Activated T-cell treated with anti-CD3 and anti-CD28 coated beads, Interleukin-2, amount 50 U/mL, for 4 hours (primary cell): Measurements from ENCODE around the gene KCNH1. TPM values are rescaled to one million over a fixed set of nuclear protein-coding genes. Genes with fewer than 3 reads are reported as not detected.

Experiments
- ATAC-seq, 2 donors: fragments of 200-7000 bp; cut with Tn5 transposase; one replicate each; pipeline ENCODE4 v1.10.0; 2021
- DNase-seq: peaks from one replicate; pipeline ENCODE4 v3.0.0-alpha.2; 2020
- H3K27me3 Mint-ChIP-seq: one replicate; pipeline ENCODE4 v1.8.0; 2021; ENCODE audit warnings: low read depth, mixed read lengths
- H3K36me3 Mint-ChIP-seq: one replicate; pipeline ENCODE4 v1.8.0; 2022; ENCODE audit warnings: mixed read lengths; ENCODE audit not compliant: insufficient read depth
- H3K4me1 Mint-ChIP-seq: one replicate; pipeline ENCODE4 v1.8.0; 2021; ENCODE audit warnings: low read depth, mixed read lengths
- H3K4me3 Mint-ChIP-seq: one replicate; pipeline ENCODE4 v1.8.0; 2021; ENCODE audit warnings: mild to moderate bottlenecking, moderate library complexity, mixed read lengths
- H3K9me3 Mint-ChIP-seq: one replicate; pipeline ENCODE4 v1.8.0; 2021; ENCODE audit warnings: mixed read lengths
- total RNA-seq, 3 donors: library from RNA; stranded (reverse); gene quantifications; one replicate each; pipeline ENCODE4 v1.2.1, GENCODE V29; 2021

The KCNH1 gene
- total RNA-seq, 3 donors from 2014 or later = not detected

DNA sequence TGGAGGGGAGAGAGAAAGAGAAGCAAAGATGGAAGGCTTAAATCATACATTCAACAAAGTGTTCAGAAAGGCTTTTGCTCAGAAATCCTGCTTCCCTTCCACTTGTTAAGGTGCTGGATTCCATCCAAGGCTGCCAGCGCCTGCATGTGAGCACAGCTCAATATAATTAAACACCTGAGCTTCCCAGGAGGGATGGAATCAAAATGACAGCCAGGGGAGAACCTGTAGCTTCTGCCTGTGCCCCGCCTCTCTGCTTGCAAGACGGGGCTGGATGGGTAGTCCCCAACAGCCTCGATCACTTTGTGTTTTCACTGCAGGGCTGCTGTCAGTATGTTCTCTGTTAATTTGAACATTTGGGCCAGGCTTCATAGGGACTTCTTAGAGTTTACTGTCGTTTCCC is 225.7 kb downstream of the KCNH1 start:
- Mint-ChIP-seq H3K4me3 (no peak overlapping the region), H3K4me1 (no peaks in the 10 kb centered on the region), H3K36me3 (no peaks in the 10 kb centered on the region), H3K9me3 (no peaks in the 10 kb centered on the region), H3K27me3 (peaks cover 24% of the 10 kb centered on the region)
- ATAC-seq (no peak), DNase-seq (no peak)

DNA sequence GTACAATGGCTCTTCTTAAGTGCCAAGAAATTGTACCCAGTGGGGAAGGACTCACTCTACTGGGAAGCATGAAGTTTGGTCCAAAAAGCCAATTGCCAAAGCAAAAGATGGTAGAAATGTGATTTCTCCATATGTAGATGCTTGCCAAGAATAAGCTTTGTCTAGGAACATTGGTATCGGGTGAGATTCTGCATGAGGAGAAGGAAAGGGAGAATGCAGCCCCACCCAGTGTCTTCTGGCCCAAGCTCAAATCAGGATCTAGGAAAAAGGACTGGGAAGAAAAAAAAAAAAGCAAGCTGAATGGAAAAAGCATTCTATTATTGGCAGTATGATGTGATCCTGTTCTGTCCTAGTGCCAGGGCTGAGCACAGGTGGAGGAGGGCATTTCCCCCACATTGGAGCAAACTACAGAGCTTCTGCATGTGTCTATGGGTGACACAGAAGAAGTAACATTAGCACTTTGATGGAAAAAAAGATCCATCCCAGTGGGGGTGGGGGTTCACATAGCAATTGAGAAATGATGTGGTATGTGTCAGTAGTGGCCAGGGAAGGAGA is 226.6 kb downstream of the KCNH1 start:
- no peak overlapping the region for H3K4me3 Mint-ChIP-seq
- no peaks in the 10 kb centered on the region for H3K4me1 Mint-ChIP-seq
- ATAC-seq (no peak), DNase-seq (no peak)
- peaks cover 24% of the 10 kb centered on the region for H3K27me3 Mint-ChIP-seq
- H3K36me3 Mint-ChIP-seq = no peaks in the 10 kb centered on the region
- H3K9me3 Mint-ChIP-seq = no peaks in the 10 kb centered on the region

DNA sequence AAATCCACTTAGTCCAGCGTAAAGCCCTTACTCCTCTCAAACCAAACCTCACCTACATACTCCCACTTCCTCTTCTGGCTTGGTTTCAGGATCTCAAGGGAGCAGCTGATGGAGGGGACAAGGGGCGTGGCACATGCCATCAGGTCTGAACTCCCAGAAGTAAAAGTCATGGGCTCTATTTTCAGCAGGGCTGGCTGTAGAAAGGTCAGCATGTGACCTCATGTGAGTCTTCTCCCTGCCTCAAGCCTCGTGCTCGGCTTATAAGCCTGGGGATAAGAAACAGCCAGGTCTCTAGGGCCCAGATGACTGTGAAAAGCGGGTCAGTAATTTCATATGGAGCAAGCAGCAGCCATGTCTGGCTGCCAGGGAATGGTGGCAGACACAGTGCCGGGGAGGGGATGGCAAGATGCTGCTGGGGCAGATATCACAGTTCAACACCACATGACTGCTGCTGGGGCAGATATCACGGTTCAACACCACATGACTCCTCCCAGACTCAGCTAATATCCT is 227.9 kb downstream of the KCNH1 start:
- no peaks in the 10 kb centered on the region for H3K9me3 Mint-ChIP-seq
- H3K27me3 Mint-ChIP-seq = peaks cover 20% of the 10 kb centered on the region

DNA sequence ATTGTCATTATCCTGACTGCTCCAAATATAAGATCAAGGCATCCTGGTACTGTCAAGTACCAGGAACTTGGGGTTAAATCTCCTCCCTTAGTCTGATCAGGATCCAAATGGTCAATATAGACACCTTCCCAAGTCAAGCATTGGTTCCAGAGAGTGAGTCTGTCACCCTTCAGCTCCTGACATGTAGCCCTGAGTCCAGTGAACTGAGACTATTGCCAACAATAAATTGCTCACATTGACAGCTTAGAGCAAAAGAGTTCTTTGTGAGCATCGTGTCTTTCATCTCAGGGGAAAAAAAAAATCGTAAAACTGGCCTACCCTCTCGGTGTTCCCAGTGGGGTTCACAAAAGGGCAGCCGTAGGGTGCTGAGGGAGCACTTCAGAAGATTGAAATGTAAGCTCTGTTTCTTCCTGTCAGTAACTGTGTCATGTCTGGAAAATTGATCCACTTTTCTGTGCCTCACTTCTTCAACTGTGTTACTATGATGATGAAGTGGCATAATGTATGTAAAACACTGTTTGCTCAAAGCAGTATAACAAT is 228.5 kb downstream of the KCNH1 start:
- Mint-ChIP-seq H3K9me3 (no peaks in the 10 kb centered on the region), H3K36me3 (no peaks in the 10 kb centered on the region)

More for the DNA sequence above, 227.9 kb downstream of the KCNH1 start:
- DNase-seq (no peak), ATAC-seq (no peak)
- Mint-ChIP-seq H3K36me3 (no peaks in the 10 kb centered on the region), H3K4me3 (no peak overlapping the region), H3K4me1 (no peaks in the 10 kb centered on the region)

DNA sequence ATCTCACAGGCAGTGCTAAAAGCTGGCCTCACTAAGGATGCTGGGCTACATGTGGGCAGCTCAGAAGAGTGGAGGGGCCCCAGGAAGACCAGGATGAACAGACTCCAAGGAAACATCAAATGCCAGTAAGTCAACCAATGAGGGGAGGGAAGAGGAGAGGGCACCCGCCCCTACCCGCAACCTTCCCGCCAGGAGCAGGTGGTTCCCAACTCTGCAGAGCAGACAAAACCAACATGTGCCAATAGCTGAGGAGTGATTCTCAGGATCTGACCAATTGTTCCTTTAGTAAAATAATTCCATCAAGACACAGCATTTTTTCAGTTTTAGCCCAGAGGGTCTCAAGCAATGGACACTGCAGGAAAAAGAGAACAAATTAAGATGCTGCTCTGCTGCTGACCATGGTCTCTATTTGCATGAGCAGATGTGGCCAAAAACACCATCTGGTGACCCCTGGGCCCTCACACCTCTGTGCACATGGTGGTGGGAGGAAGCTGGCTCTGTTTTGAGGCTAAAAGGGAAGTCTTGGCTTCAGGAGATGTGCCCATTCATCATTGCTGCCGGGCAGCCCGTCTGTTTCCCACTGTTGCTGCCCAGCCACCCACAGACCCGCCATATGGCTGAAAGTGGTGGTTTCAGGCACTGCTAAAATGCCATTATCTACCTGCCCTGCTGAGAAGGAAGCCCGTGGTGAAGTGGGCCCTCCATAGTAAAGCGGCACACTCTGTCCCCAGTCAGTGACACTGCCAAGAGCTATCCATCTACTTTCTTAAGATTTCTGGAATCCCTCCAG is 231.8 kb downstream of the KCNH1 start:
- ATAC-seq = no peak
- no peaks in the 10 kb centered on the region for H3K4me1 Mint-ChIP-seq
- no peak overlapping the region for H3K4me3 Mint-ChIP-seq
- H3K9me3 Mint-ChIP-seq = no peaks in the 10 kb centered on the region
- DNase-seq = no peak
- no peaks in the 10 kb centered on the region for H3K36me3 Mint-ChIP-seq
- peaks cover 15% of the 10 kb centered on the region for H3K27me3 Mint-ChIP-seq

More for the DNA sequence above, 228.5 kb downstream of the KCNH1 start:
- H3K4me3 Mint-ChIP-seq = no peak overlapping the region
- peaks cover 16% of the 10 kb centered on the region for H3K27me3 Mint-ChIP-seq
- ATAC-seq (no peak), DNase-seq (no peak)
- H3K4me1 Mint-ChIP-seq = no peaks in the 10 kb centered on the region

DNA sequence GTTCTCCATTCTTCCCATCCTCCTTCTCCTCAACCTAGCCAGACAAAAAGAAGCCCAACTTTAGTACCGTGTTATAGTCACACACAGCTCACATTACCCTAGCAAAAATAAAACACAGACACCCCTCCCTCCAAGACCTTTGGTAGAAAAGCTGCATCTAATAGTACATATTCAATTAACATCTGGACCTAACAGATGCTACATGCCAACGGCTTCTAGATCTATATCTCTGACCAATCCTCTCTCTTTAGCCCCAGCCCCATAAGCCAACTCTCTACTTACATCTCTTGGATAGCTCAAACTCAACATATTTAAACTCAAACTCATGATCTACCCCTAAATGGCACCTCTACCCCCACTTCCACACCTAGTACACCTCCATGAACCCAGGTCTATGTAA is 233.1 kb downstream of the KCNH1 start:
- H3K4me1 Mint-ChIP-seq = no peaks in the 10 kb centered on the region
- H3K9me3 Mint-ChIP-seq = no peaks in the 10 kb centered on the region
- ATAC-seq (no peak), DNase-seq (no peak)
- H3K27me3 Mint-ChIP-seq = peaks cover 9% of the 10 kb centered on the region
- H3K36me3 Mint-ChIP-seq = no peaks in the 10 kb centered on the region
- H3K4me3 Mint-ChIP-seq = no peak overlapping the region

DNA sequence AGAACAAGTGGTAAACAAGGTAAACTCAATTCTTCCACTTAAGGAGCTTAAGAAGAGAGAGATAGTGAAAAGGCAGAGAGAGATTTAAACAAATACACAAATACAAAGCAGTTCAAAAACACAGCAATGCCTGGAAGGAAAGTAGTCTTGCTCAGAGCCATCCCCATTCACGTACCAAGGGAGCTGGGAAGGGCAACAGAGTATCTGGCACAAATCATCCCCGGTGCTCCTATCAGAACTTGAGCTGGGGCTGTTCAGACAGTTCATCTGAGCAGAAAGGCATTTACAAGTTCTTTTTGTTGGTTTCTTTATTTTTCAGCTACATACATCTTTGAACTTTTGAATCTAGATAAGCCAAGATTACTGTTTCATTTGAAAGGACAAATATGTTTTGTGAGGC is 233.9 kb downstream of the KCNH1 start:
- Mint-ChIP-seq H3K36me3 (no peaks in the 10 kb centered on the region), H3K27me3 (peaks cover 14% of the 10 kb centered on the region), H3K4me1 (no peaks in the 10 kb centered on the region), H3K9me3 (no peaks in the 10 kb centered on the region), H3K4me3 (no peak overlapping the region)
- no peak for DNase-seq
- ATAC-seq = no peak

DNA sequence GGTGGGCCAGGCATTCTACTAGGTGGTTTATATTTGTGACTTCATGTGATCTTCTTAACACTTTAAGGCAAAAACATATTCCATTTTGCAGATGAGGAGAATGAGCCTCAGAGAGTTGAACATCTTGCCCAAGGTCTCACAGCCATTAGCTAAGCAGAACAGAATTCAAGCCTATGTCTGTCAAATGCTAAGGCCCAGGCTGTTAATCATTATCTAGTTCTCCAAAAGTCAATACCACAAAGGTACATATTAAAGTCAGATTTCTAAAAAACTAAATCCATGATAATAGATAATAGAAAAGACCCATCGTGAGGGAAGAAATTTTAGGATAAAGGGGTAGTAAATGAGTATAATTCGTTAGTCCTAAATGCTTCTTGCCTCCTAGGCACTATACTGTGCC is 234.3 kb downstream of the KCNH1 start:
- H3K27me3 Mint-ChIP-seq = peaks cover 14% of the 10 kb centered on the region
- no peak for ATAC-seq

DNA sequence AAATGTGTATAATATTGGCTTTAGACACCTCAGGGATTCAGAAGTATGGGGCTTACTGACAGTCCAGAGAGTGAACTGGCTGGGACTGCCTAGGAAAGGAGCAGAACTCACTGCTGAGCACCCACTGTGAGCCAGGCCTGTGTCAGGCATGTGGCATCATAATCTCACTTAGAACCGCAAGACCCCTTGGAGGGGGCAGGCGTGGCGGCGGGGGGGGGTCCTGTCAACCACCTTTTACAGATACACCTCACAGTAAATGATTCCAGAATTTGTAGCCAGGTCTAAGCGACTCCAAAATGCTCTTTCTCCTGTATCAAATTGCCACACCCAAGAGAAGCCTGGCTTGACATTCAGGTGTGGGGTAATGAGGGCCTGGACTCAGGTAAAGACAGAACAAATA is 235.5 kb downstream of the KCNH1 start:
- ATAC-seq = no peak
- no peaks in the 10 kb centered on the region for H3K36me3 Mint-ChIP-seq
- H3K9me3 Mint-ChIP-seq = peaks cover 7% of the 10 kb centered on the region
- H3K27me3 Mint-ChIP-seq = peaks cover 12% of the 10 kb centered on the region
- no peaks in the 10 kb centered on the region for H3K4me1 Mint-ChIP-seq
- H3K4me3 Mint-ChIP-seq = no peak overlapping the region
- no peak for DNase-seq

More for the DNA sequence above, 234.3 kb downstream of the KCNH1 start:
- DNase-seq = no peak
- H3K9me3 Mint-ChIP-seq = no peaks in the 10 kb centered on the region
- H3K4me1 Mint-ChIP-seq = no peaks in the 10 kb centered on the region
- no peak overlapping the region for H3K4me3 Mint-ChIP-seq
- H3K36me3 Mint-ChIP-seq = no peaks in the 10 kb centered on the region

DNA sequence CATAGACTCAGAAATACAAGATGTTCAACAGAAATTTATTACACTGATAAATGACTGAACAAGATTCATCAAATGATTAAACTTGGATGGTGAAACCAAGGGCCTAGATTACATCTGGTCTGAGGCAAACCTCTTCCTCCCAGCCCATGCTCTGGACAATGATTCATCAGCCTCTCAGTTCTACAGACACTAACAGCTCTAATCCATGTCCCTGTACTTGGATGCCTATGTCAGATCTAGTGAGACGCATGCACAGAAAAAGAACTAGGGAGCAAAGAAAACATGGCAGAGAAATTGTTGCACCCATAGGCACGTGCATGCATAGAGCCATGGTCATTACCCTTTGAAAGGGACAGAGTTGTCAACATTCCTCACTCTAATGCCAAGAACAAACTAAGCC is 250.1 kb downstream of the KCNH1 start:
- ATAC-seq = no peak

DNA sequence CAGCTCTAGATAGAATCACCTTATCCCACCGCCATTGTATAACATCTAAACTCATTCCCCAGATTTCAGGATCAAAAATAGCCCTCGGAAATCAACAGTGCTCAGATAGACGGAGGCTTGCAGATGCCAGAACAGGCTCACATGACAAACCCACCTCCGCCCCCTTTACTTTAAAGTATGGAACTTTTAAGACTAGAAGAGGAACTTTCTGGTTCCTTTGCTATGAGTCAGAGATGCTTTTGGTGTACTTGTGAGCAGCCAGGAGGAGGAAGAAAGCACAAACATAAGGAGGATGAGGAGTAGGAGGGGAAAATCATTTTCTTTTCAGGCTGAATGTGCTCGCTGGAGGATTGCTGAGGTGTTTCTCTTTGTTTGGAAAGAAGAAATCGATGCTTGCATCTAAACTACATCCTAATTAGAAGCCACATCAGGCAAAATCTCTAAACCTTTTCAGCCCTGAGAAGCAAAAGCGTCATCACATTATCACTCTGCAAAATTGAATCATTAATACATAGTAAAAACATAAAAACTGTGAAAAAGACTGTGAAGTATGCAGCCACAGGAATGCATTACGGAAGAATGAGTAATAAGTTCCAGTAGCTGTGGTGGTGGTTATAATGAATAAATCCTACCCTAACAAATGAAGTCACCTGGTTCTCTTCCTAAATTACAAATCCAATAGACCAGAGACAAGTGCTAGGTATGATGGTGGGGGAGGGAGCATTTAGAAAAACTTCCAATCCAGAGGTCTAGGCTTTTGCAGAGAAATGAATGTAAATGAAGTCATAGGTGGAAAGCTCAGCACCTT is 251.3 kb downstream of the KCNH1 start:
- Mint-ChIP-seq H3K4me1 (no peaks in the 10 kb centered on the region), H3K4me3 (no peak overlapping the region), H3K9me3 (peaks cover 11% of the 10 kb centered on the region), H3K36me3 (no peaks in the 10 kb centered on the region), H3K27me3 (no peaks in the 10 kb centered on the region)
- DNase-seq (no peak), ATAC-seq (peak; percentile 55 to 72)

More for the DNA sequence above, 250.1 kb downstream of the KCNH1 start:
- Mint-ChIP-seq H3K27me3 (no peaks in the 10 kb centered on the region), H3K9me3 (peaks cover 5% of the 10 kb centered on the region), H3K4me3 (no peak overlapping the region), H3K4me1 (no peaks in the 10 kb centered on the region), H3K36me3 (no peaks in the 10 kb centered on the region)
- no peak for DNase-seq

DNA sequence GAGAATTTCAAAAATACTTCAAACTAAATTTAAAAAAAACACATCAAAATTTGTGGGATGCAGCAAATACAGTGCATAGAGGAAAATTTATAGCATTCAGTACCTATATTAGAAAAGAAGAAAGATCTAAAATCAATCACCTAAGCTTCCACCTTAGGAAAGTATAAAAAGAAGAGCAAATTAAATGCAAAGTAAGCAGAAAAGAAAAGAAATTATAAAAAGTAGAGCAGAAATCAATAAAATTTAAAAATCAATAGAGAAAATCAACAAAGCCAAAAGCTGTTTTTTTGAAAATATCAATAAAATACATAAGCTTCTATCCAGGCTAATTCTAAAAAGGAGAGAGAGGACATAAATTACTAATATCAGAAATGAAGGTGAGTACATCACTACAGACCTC is 255.4 kb downstream of the KCNH1 start:
- H3K36me3 Mint-ChIP-seq = no peaks in the 10 kb centered on the region
- H3K27me3 Mint-ChIP-seq = peaks cover 4% of the 10 kb centered on the region
- no peak for DNase-seq
- H3K9me3 Mint-ChIP-seq = peaks cover 11% of the 10 kb centered on the region
- ATAC-seq = no peak
- no peaks in the 10 kb centered on the region for H3K4me1 Mint-ChIP-seq
- no peak overlapping the region for H3K4me3 Mint-ChIP-seq

DNA sequence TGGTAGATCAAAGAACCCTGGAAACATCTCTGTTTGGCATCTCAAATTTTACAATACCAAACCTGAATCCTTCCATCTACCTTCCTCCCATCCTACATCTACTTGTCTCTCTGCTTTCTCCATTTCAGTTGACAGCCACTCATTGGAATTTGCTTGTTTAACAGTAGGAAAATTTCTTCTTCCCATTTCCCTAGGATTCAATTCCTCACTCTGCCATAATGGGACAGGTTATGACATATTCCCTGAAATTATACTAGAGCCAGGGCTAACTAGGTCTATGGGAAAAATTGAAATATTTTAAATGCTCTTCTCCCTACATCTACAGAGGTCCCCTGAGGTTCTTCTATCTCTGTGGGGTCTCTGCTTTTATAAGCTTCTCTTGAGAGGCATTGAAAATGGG is 257.7 kb downstream of the KCNH1 start:
- H3K36me3 Mint-ChIP-seq = no peaks in the 10 kb centered on the region
- no peaks in the 10 kb centered on the region for H3K4me1 Mint-ChIP-seq
- no peak for ATAC-seq
- H3K27me3 Mint-ChIP-seq = peaks cover 4% of the 10 kb centered on the region
- no peak for DNase-seq
- H3K9me3 Mint-ChIP-seq = peaks cover 16% of the 10 kb centered on the region
- H3K4me3 Mint-ChIP-seq = no peak overlapping the region

DNA sequence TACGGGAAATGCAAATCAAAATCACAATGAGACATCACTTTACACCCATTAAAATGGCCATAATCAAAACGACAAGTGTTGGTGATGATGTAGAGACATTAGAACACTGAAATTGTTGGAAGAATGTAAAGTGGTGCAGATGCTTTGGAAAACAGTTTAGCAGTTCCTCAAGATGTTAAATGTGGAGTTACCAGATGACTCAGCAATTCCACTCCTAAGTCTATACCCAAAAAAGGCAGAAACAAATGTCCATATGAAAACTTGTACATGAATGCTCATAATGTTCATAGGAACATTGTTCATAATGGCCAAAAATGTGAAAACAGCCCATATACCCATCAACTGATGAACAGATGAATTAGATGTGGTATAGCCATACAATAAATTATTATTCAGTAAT is 267.4 kb downstream of the KCNH1 start:
- Mint-ChIP-seq H3K9me3 (peaks cover 16% of the 10 kb centered on the region), H3K4me3 (no peak overlapping the region), H3K27me3 (peaks cover 8% of the 10 kb centered on the region), H3K4me1 (no peaks in the 10 kb centered on the region), H3K36me3 (no peaks in the 10 kb centered on the region)
- DNase-seq (no peak), ATAC-seq (no peak)
